Kidney capillary endothelial cell (primary cell): ENCODE results near the gene PTPRU.

Experiments used
- DNase-seq: peaks from one replicate; pipeline ENCODE4 v3.0.0-alpha.2; 2018; ENCODE audit warnings: low spot score

The PTPRU gene

DNA sequence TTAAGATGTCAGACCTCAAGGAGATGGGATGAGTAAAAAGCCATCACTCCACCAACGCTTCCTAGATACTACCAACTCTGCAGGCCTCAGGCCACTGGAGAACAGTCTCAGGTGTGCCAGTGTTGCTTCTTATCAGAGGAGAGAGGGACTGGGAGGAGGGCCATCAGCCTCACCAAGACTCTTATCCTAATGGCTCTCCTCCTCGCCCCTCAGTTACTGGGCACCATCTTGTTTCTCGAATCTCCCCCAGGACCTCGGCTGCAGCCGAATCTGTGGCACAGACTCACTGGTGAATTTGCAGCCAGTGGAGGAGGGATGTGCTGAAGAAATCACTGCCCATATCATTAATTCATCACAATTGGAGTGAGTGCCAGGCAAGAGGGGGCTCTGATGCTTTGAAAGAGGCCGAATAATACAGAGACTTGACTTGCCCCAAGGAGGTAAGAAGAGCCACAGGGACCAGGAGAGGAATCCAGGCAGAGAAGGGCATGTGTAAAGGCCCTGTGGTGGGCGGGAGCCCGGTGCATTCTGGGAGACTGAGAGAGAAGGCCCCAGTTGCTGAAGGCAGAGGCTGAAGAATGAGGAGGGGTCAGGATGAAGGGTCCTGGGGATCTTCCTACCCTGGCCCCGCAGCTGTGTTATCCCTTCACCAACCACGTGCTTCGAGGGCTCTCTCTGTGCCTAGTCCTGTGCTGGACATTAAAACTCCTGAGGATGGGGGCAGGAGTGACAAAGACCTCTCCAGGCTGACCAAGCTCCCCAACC, 129.8 kb downstream of the PTPRU start:
- no peak for DNase-seq

DNA sequence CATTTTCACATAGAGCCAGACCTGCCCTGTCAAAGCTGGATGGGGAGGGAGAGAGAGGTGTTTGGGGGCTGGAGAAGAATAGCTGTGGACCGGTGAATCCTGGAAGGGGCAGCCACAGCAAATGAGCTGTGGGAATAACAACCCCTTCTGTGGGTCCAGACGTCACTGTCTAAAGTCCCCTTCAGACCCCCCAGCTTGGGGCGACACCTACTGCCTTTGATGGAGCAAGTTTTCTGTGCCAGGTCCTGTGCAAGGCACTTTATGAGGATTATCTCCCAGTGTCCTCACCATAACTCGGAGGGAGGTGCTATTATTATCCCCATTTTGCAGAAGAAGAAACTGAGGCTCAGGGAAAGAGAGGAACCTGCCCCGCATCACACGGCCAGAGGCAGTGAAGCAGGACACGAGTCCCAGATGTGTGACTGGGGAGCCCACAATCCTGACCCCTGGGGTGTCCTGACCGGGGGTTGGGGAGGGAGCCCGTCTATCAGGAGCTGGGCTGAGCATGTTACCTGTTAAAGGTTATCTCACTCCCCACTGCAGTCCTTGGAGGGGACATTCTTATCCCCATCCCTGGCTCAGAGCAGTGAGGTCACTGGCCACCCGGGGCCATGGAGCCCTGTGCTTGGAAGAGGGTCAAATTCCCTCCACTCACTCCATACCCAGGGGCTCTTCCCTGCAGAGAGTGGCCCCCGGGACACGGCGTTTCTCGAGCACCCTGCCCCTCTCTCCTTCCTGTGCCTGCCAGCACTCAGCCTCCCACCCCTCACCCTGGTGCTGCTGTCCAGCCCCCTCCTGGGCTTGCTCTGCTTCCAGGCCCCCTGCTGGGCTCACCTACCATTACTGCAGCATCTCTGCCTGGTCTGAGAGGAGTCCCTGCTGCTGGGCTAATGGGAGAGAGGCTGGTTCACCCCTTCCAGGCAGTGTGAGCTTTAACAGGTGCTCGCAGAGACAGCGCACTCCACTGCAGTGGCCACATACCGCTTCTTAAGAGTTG, 132.9 kb downstream of the PTPRU start:
- DNase-seq, result no peak

DNA sequence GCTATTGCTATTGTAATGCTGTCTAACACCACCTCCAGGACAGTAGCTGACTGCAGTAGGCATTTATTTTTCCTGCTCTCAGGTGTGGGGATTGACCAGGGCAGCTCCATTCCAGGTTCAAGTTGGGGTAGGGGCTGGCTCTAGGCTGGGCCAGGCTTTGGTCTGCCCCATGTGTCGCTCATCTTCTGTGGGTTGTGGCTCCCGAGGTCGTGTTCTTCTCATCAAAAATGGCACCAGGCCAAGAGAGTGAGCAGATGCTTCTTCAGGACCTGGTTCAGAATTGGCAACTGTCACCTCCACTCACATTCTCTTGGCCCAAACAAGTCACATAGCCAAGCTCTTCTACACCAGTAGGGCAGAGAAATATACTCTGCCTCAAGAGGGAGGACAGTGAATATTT, 133.7 kb downstream of the PTPRU start:
- no peak for DNase-seq

DNA sequence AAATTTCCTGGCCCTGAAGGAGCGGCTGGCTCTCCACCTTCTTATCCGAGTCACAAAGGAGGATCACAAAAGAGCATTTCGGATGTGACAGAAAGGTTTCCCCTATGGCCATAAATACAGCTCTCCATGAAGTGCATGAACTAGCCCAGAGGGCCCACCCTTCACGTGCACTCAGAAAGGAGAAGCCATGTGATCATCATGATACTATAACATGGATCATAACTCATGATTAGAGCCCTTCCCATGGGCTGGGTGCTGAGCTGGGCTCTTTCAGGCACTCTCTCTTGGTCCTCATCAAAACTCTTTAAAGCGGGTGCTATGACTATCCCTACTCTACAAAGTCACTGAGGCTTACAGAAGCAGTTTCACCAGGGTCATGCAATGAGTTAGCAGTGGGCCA, 135.0 kb downstream of the PTPRU start:
- no peak for DNase-seq

DNA sequence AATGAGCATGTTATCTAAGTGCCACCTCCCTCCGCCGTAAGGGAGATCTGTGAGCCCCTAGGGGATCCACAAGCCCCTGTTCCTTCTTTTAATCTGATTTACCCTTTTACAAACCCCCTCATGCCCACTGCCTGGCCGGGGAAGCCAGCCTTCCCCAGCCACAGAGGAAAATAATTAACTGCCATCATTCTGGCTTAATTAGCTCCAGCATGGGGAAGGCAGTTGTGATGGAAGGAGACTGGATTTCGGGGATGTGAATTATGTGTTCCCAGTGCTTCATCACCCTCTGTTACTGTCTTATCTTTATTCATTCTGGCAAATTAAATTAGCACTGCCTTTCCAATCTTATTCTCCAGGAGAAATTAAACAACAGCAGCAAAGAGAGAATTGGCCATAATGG, 135.8 kb downstream of the PTPRU start:
- no peak for DNase-seq
